Central memory CD8-positive, alpha-beta T cell (primary cell): ENCODE data around the gene ADCY2.

Experiments
- ATAC-seq: fragments of 150-1000 bp; cut with Tn5 transposase; replicated peaks from 2 replicates; pipeline ENCODE4 v1.10.0; 2022; ENCODE audit warnings: mild to moderate bottlenecking, moderate FRiP score, moderate number of reproducible peaks; ENCODE audit not compliant: poor library complexity, severe bottlenecking; ENCODE audit errors: extremely low read depth
- DNase-seq, 2 donors: peaks; one replicate each; pipeline ENCODE4 v3.0.0; 2021; ENCODE audit warnings: low spot score in 2 of 2
- H3K27ac Mint-ChIP-seq: one replicate; pipeline ENCODE4 v1.8.0; 2022; ENCODE audit warnings: low read depth, mild to moderate bottlenecking, moderate library complexity, mixed read lengths
- H3K27me3 Mint-ChIP-seq: one replicate; pipeline ENCODE4 v1.8.0; 2022; ENCODE audit warnings: mixed read lengths
- H3K36me3 Mint-ChIP-seq: one replicate; pipeline ENCODE4 v1.8.0; 2022; ENCODE audit warnings: mild to moderate bottlenecking, moderate library complexity, mixed read lengths; ENCODE audit not compliant: insufficient read depth
- H3K4me1 Mint-ChIP-seq: one replicate; pipeline ENCODE4 v1.8.0; 2022; ENCODE audit warnings: mixed read lengths
- H3K4me3 Mint-ChIP-seq: one replicate; pipeline ENCODE4 v1.8.0; 2022; ENCODE audit warnings: mild to moderate bottlenecking, moderate library complexity, mixed read lengths
- H3K9me3 Mint-ChIP-seq: one replicate; pipeline ENCODE4 v1.8.0; 2022; ENCODE audit warnings: mixed read lengths

The ADCY2 gene

GRCh38 chr5:7468742-7469141, 72.8 kb downstream of the ADCY2 start:
- ATAC-seq, result no peak
- no peaks in the 10 kb centered on the region for H3K4me1 Mint-ChIP-seq
- H3K9me3 Mint-ChIP-seq, result peaks cover 6% of the 10 kb centered on the region
- no peak overlapping the region for H3K27ac Mint-ChIP-seq
- no peak for DNase-seq
- no peak overlapping the region for H3K4me3 Mint-ChIP-seq
- peaks cover 2% of the 10 kb centered on the region for H3K36me3 Mint-ChIP-seq
- no peaks in the 10 kb centered on the region for H3K27me3 Mint-ChIP-seq

GRCh38 chr5:7471710-7472109, 75.8 kb downstream of the ADCY2 start:
- Mint-ChIP-seq H3K36me3 (peaks cover 2% of the 10 kb centered on the region), H3K4me1 (no peaks in the 10 kb centered on the region), H3K27ac (no peak overlapping the region), H3K4me3 (no peak overlapping the region), H3K9me3 (peaks cover 6% of the 10 kb centered on the region), H3K27me3 (no peaks in the 10 kb centered on the region)
- ATAC-seq (no peak), DNase-seq (no peak)

GRCh38 chr5:7473115-7473514, 77.2 kb downstream of the ADCY2 start:
- DNase-seq (no peak), ATAC-seq (no peak)
- H3K27ac Mint-ChIP-seq, result no peak overlapping the region
- peaks cover 2% of the 10 kb centered on the region for H3K36me3 Mint-ChIP-seq
- no peak overlapping the region for H3K4me3 Mint-ChIP-seq
- peaks cover 6% of the 10 kb centered on the region for H3K9me3 Mint-ChIP-seq
- H3K27me3 Mint-ChIP-seq, result no peaks in the 10 kb centered on the region
- H3K4me1 Mint-ChIP-seq, result no peaks in the 10 kb centered on the region

- no peak for ATAC-seq
- H3K9me3 Mint-ChIP-seq, result peaks cover 6% of the 10 kb centered on the region
These were observed 77.8 kb downstream of the ADCY2 start for GRCh38 chr5:7473668-7474215.

GRCh38 chr5:7474821-7475403, 79.0 kb downstream of the ADCY2 start:
- Mint-ChIP-seq H3K27me3 (no peaks in the 10 kb centered on the region), H3K4me3 (no peak overlapping the region), H3K36me3 (peaks cover 2% of the 10 kb centered on the region), H3K27ac (no peak overlapping the region), H3K9me3 (peaks cover 6% of the 10 kb centered on the region), H3K4me1 (no peaks in the 10 kb centered on the region)
- DNase-seq (no peak), ATAC-seq (no peak)

More at GRCh38 chr5:7473668-7474215, 77.8 kb downstream of the ADCY2 start:
- H3K36me3 Mint-ChIP-seq, result peaks cover 2% of the 10 kb centered on the region
- DNase-seq, result no peak
- no peak overlapping the region for H3K4me3 Mint-ChIP-seq
- no peaks in the 10 kb centered on the region for H3K27me3 Mint-ChIP-seq
- no peak overlapping the region for H3K27ac Mint-ChIP-seq
- no peaks in the 10 kb centered on the region for H3K4me1 Mint-ChIP-seq

- Mint-ChIP-seq H3K4me1 (no peaks in the 10 kb centered on the region), H3K27me3 (no peaks in the 10 kb centered on the region), H3K27ac (no peak overlapping the region), H3K9me3 (no peaks in the 10 kb centered on the region), H3K4me3 (no peak overlapping the region), H3K36me3 (no peaks in the 10 kb centered on the region)
- ATAC-seq (no peak), DNase-seq (no peak)
These were observed 82.5 kb downstream of the ADCY2 start for GRCh38 chr5:7478459-7478858.

- Mint-ChIP-seq H3K4me3 (no peak overlapping the region), H3K36me3 (no peaks in the 10 kb centered on the region), H3K27me3 (no peaks in the 10 kb centered on the region), H3K9me3 (peaks cover 18% of the 10 kb centered on the region), H3K4me1 (no peaks in the 10 kb centered on the region), H3K27ac (no peak overlapping the region)
- DNase-seq (no peak), ATAC-seq (no peak)
These were observed 92.8 kb downstream of the ADCY2 start for GRCh38 chr5:7488734-7489133.

- no peak for ATAC-seq
These were observed 96.4 kb downstream of the ADCY2 start for GRCh38 chr5:7492371-7492770.

DNA sequence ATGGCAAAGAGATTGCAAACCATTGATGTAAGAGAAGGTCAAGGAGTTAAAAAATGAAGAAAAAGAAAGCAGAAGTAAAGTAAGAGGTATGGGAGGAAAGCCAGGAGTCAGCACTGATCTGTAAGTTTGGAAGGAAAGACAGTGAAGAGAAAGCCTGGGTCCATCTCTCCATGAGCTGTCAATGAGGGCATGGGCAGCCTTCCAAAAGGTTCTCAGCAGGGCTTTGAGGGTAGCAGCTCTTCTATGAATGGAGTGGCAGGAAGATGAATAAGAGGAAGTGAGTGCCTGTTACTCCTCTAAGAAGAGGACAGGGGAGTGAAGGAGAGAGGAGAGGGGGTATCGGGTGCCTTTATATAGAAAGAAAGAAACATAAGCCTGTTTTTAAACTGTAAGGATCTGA, 97.1 kb downstream of the ADCY2 start:
- ATAC-seq (no peak), DNase-seq (no peak)
- peaks cover 17% of the 10 kb centered on the region for H3K9me3 Mint-ChIP-seq
- no peak overlapping the region for H3K4me3 Mint-ChIP-seq
- H3K27me3 Mint-ChIP-seq, result no peaks in the 10 kb centered on the region
- H3K4me1 Mint-ChIP-seq, result no peaks in the 10 kb centered on the region
- no peak overlapping the region for H3K27ac Mint-ChIP-seq
- H3K36me3 Mint-ChIP-seq, result no peaks in the 10 kb centered on the region

More at GRCh38 chr5:7492371-7492770, 96.4 kb downstream of the ADCY2 start:
- DNase-seq, result no peak
- no peaks in the 10 kb centered on the region for H3K4me1 Mint-ChIP-seq
- H3K27me3 Mint-ChIP-seq, result no peaks in the 10 kb centered on the region
- no peak overlapping the region for H3K27ac Mint-ChIP-seq
- peaks cover 18% of the 10 kb centered on the region for H3K9me3 Mint-ChIP-seq
- H3K36me3 Mint-ChIP-seq, result no peaks in the 10 kb centered on the region
- H3K4me3 Mint-ChIP-seq, result no peak overlapping the region

GRCh38 chr5:7493622-7494021, 97.7 kb downstream of the ADCY2 start:
- Mint-ChIP-seq H3K4me3 (no peak overlapping the region), H3K27me3 (no peaks in the 10 kb centered on the region), H3K36me3 (no peaks in the 10 kb centered on the region), H3K27ac (no peak overlapping the region), H3K4me1 (no peaks in the 10 kb centered on the region), H3K9me3 (peaks cover 11% of the 10 kb centered on the region)
- ATAC-seq (no peak), DNase-seq (no peak)

DNA sequence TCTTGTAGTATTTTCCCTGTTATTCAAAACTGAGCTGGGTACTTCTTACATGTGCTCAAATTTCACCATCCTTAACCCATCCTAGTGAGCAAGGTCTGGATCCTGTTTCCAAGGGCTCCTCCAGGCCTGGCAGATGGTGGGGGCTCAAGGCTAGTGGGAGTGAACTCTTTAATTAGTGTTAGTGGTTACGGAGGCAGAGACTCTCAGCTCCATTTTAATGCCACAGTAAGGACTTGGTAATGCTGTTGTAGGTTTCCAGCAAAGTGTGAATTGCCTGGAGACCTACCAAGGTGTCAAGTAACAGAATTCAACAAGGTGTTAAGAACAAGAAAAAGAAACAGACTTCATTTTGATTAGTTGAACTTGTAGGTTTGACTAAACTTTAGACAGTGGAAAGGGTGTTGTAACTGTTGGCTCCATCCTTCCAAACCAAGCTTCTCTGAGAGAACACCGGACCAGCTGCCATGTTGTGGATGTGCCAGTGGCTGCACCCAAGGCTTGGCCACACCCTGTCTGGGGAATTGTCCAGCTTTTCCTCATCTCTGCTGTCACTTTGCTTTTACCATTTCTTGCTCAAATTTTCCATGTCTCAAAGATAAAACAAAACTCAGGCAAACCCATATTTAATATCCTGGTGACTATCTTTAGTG, 98.7 kb downstream of the ADCY2 start:
- no peaks in the 10 kb centered on the region for H3K4me1 Mint-ChIP-seq
- no peak overlapping the region for H3K4me3 Mint-ChIP-seq
- no peaks in the 10 kb centered on the region for H3K27me3 Mint-ChIP-seq
- H3K9me3 Mint-ChIP-seq, result peaks cover 1% of the 10 kb centered on the region
- no peak for ATAC-seq
- no peaks in the 10 kb centered on the region for H3K36me3 Mint-ChIP-seq
- no peak overlapping the region for H3K27ac Mint-ChIP-seq
- DNase-seq, result no peak

- no peak overlapping the region for H3K27ac Mint-ChIP-seq
- H3K4me3 Mint-ChIP-seq, result no peak overlapping the region
- ATAC-seq (no peak), DNase-seq (no peak)
- H3K36me3 Mint-ChIP-seq, result no peaks in the 10 kb centered on the region
- peaks cover 2% of the 10 kb centered on the region for H3K9me3 Mint-ChIP-seq
- no peaks in the 10 kb centered on the region for H3K4me1 Mint-ChIP-seq
- H3K27me3 Mint-ChIP-seq, result no peaks in the 10 kb centered on the region
These were observed 99.2 kb downstream of the ADCY2 start for GRCh38 chr5:7495131-7495517.

DNA sequence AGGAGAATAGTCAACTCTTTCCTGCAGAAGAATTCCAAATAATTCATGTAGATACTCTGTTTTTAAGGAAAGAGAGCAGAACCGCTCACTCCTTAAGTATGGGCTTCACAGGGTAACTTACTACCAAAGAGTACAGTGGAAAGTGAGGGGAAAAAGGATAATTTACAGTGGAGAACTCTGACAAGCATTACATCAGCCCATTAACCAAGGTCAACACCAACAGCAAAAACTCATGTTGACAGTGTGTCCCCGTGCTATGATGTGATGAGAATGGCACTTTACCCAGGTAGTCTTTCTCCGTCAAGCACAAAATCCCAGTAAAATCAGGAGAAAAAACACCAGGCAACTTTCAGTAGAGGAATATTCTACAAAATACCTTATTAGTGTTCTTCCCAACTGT, 104.3 kb downstream of the ADCY2 start:
- Mint-ChIP-seq H3K27me3 (no peaks in the 10 kb centered on the region), H3K36me3 (no peaks in the 10 kb centered on the region), H3K4me1 (no peaks in the 10 kb centered on the region), H3K27ac (no peak overlapping the region), H3K9me3 (peaks cover 10% of the 10 kb centered on the region), H3K4me3 (no peak overlapping the region)
- no peak for DNase-seq
- no peak for ATAC-seq
